Fibroblast of the aortic adventitia (primary cell): ENCODE data around the gene NCBP2L. TPM values are rescaled to one million over a fixed set of nuclear protein-coding genes. Genes with fewer than 3 reads are reported as not detected.

ENCODE experiments used
- DNase-seq: peaks from one replicate; pipeline ENCODE4 v3.0.0-alpha.2; 2010; ENCODE audit warnings: low read depth
- H3K4me3 ChIP-seq: 2 replicates; pipeline ENCODE4 v1.5.1; 2011; ENCODE audit warnings: low read depth, mild to moderate bottlenecking, control low read depth, low read length, moderate library complexity
- CTCF ChIP-seq: IDR thresholded peaks from 2 replicates; pipeline ENCODE4 v1.5.1; 2011; ENCODE audit warnings: mild to moderate bottlenecking, low read length, control low read depth, inconsistent platforms; ENCODE audit not compliant: insufficient read depth
- total RNA-seq: library from RNA; depleted of rRNA; stranded (reverse); fragments of >200 nt; gene quantifications from 2 replicates; pipeline ENCODE4 v1.2.3, GENCODE V29; 2012; ENCODE audit warnings: low replicate concordance

NCBP2L gene
- total RNA-seq, 1 donor = not detected

DNA sequence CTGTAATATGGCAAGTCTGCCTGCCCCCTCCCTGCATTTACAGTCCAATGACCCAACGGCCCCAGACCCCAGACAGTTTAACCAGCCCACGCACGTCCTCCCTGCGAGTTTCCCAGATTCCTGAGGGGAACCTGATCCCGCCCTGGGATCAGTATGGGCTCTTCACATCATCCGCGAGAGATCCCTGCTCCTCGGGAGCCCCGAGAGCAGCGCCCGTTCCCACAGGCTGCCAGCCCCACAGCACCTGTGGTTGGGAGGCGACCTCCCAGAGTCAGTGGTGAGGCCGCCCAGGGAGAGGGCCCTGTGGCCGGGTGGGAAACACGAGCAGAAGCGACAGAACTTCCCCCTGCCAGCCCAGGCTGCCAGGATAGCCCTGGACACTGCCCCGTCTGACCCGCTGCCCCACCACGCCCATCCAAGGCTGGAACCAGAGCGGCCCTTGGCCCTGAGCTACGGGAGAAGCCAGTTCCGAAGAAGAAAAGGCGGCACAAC lies 34.8 kb upstream of the NCBP2L start:
- no peak overlapping the region for H3K4me3 ChIP-seq
- no peak for DNase-seq
- TF ChIP-seq CTCF = no peak

- no peak for TF ChIP-seq CTCF
- DNase-seq = no peak
- H3K4me3 ChIP-seq = no peak overlapping the region
Measured at GRCh38 chrX:107743995-107744394, 33.5 kb upstream of the NCBP2L start.

DNA sequence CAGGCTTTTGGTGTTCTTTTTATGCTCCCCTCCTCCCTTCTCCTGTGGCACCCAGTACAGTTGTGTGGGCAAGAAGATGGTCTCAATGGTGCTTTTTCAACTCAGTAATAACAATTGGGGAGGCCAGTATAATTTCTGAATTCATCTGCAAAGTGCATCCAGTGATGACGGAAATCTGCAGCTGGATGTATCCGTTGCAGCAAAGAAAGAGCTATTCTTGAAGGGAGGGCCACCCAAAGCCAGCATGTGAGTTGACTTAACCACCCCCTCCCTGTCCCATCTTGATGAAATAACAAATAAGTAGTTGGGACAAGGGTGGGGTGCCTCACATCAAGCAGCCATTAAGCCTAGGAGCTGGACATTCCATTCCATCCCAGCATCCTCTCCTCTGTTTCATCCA lies 32.7 kb upstream of the NCBP2L start:
- no peak overlapping the region for H3K4me3 ChIP-seq
- TF ChIP-seq CTCF = no peak
- DNase-seq = no peak

- TF ChIP-seq CTCF = no peak
- DNase-seq = peak; percentile 59
- H3K4me3 ChIP-seq = no peak overlapping the region
Measured at GRCh38 chrX:107747596-107748161, 29.9 kb upstream of the NCBP2L start.

DNA sequence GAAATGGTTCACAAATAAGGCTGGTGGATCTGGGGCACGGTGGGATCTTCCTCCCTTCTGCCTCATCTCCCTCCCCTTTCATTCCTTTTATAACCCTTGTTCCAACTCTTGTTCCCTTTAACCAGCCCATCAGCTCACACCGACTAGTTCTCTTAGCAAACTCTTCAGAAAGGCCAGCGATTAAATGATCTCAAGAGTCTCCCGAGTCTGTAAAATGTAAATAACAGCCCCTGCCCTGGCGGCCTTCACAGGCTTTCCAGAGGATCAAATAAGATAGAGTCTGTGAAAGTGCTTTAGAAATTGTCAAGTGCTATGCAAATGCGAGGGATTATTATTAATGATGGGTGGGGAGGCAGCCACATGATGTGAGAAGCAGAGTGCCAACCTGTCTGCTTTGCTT lies 29.0 kb upstream of the NCBP2L start:
- DNase-seq = no peak
- no peak overlapping the region for H3K4me3 ChIP-seq
- TF ChIP-seq CTCF = no peak

GRCh38 chrX:107750263-107750662 lies 27.3 kb upstream of the NCBP2L start:
- H3K4me3 ChIP-seq = no peak overlapping the region
- no peak for DNase-seq
- TF ChIP-seq CTCF = no peak

GRCh38 chrX:107750861-107751445 lies 26.6 kb upstream of the NCBP2L start:
- TF ChIP-seq CTCF = no peak
- no peak for DNase-seq
- H3K4me3 ChIP-seq = no peak overlapping the region
